Body of pancreas (tissue), 4 donors: ENCODE results near the gene SOX6.

Source experiments
- CTCF ChIP-seq, 7 experiments: fragments of 450-650 bp in 4 of 7; fragments of 200-600 bp in 3 of 7; sonication (generic) in 3 of 7; IDR thresholded peaks; one replicate each; pipeline ENCODE4 v1.5.1; 2016 to 2019; ENCODE audit warnings: antibody characterized with exemption in 7 of 7
- POLR2A ChIP-seq, 3 donors: fragments of 450-650 bp; IDR thresholded peaks; one replicate each; pipeline ENCODE4 v1.6.1; 2016; ENCODE audit warnings: antibody characterized with exemption in 3 of 3, mild to moderate bottlenecking in 2 of 3

GRCh38 chr11:16378906-16379305 lies 22.6 kb upstream of the SOX6 start:
- TF ChIP-seq CTCF (IDR thresholded peaks at IDR 0.05) (no peak), POLR2A (IDR thresholded peaks at IDR 0.05) (no peak)
